ENCODE data around the gene ASS1.
A peak's percentile ranks its signal among the peaks of the same experiment; 100 is the strongest.

Gene ASS1

DNA sequence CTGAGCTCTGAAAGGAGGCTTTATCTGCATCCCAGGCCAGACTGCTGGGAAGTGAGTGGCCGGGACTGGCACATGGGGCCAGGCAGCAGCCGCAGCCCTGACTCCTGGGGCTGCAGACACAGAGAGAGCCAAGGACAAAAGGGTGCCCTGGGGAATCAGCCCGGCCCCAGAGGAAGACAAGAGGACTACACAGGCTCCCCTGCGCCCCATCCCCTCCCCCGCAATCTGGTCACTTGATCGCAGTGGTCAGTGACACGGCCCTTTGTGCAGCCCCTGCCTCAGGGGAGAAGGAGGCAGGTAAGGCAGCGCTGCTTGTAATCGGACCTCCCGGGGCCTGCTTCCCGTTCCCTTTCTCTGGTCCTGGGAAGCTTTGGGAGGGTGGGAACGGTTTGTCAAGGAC is 79.2 kb downstream of the ASS1 start:
- H3K4me3 ChIP-seq (ENCODE audit: control insufficient read depth, low read depth, low read length), result no peak overlapping the region
- no peak for DNase-seq (ENCODE audit: low read depth)
- TF ChIP-seq, protein P1, sequence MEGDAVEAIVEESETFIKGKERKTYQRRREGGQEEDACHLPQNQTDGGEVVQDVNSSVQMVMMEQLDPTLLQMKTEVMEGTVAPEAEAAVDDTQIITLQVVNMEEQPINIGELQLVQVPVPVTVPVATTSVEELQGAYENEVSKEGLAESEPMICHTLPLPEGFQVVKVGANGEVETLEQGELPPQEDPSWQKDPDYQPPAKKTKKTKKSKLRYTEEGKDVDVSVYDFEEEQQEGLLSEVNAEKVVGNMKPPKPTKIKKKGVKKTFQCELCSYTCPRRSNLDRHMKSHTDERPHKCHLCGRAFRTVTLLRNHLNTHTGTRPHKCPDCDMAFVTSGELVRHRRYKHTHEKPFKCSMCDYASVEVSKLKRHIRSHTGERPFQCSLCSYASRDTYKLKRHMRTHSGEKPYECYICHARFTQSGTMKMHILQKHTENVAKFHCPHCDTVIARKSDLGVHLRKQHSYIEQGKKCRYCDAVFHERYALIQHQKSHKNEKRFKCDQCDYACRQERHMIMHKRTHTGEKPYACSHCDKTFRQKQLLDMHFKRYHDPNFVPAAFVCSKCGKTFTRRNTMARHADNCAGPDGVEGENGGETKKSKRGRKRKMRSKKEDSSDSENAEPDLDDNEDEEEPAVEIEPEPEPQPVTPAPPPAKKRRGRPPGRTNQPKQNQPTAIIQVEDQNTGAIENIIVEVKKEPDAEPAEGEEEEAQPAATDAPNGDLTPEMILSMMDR (conservative IDR thresholded peaks at IDR 0.05; ENCODE audit: control insufficient read depth, insufficient read depth, low read depth, low read length), result no peak

DNA sequence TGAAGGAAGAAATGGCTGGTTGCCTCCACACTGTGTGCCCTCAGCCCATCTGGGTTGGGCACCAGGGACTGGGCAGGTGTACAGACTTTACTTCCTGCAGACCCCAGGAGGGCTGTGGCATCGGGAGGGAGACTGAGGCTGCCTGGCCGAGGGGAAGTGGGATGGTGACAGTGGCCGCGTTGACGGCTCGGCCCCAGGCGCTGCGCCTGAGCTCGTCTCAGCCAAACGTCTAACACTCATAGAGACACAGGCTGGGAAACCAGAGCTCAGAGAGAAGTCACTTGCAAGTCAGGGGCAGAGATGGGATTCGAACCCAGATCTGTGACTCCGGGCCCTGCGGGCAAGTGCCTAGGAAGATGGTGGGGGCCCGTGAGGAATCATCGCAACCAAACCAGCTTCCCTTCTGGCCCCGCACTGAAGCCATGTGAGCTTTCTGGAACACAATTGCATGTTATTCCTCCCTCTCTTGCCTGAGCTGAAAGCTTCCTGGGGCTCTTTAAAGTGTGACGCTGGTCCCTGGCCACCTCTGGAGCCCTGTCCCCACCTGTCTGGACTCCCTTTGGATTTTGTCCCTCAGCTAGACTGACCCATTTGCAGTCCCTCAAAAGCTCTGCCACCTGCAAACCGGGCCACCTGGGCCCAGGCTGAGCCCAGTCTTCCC is 81.6 kb downstream of the ASS1 start:
- DNase-seq (ENCODE audit: low read depth), result no peak
- no peak overlapping the region for H3K4me3 ChIP-seq (ENCODE audit: control insufficient read depth, low read depth, low read length)
- TF ChIP-seq, protein P1 (conservative IDR thresholded peaks at IDR 0.05; ENCODE audit: control insufficient read depth, insufficient read depth, low read depth, low read length), result no peak

DNA sequence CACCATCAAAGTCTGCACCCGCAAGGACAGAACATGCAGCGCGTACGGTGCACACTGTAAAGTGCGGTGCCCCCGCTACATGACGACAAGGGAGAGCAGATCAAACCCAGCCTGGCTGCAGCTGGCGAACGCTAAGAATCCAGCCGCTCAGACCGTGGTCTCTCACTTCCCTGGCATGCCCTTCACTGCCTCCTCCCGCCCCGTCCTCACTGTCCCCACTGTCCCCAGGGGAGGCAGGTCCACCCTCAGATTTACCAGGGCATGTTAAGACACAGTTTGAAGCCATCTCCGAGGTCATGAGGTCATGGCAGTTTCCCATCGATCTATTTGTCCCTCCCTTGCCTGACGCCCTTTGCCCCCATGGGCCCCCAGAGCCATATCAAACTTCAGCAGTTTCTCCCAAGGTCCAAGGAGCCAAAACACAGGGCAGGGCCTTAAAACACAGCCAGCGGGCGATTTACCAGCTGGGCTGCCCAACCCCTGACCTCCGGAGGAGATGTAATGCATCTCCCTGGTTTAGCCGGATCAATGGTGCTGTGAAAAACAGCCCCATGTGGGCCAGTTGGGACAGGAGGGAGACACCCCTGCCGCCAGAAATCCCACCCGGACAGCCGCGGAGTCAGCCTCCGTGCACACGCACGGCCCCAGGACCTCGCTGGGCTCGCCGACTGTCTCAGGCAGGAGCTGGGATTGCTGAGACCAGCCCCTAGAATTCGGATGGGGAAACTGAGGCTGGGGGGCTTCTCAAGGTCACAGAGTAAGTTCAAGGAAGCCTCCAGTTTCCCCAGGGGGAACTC is 82.3 kb downstream of the ASS1 start:
- no peak overlapping the region for H3K4me3 ChIP-seq (ENCODE audit: control insufficient read depth, low read depth, low read length)
- no peak for DNase-seq (ENCODE audit: low read depth)
- TF ChIP-seq, protein P1 (conservative IDR thresholded peaks at IDR 0.05; ENCODE audit: control insufficient read depth, insufficient read depth, low read depth, low read length), result no peak

DNA sequence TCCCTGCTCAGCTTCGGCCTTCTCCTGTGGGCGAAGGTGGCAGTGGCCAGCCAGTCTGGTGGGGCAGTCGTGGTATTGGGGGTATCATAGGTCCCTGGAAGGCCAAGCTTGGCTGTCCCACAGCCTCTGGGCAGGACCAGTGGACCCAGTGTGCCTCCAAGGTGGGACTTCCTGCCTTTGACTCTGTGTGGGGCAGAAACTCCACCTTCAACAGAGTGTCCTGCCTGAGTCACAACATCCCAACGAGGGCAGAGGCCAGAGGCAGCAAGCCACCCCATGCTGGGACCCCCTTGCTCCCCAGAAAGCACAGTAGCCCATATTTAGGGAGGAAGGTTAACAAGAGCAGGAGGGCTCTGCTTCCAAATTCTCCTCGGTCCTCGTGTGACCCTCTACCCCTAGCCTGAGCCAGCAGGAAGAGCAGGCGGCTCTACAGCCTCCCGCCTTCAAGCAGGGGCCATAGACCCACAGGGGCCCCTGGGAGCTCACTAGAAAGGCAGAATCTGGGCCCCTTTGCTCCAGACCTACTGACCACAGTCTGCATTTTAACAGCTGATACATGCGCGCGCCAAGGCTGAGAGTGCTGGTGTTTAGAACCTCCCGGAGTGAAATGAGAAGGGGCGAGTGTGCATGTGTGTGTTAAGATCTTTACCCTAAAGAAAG is 83.0 kb downstream of the ASS1 start:
- TF ChIP-seq, protein P1 (conservative IDR thresholded peaks at IDR 0.05; ENCODE audit: control insufficient read depth, insufficient read depth, low read depth, low read length), result no peak
- DNase-seq (ENCODE audit: low read depth), result no peak
- no peak overlapping the region for H3K4me3 ChIP-seq (ENCODE audit: control insufficient read depth, low read depth, low read length)

DNA sequence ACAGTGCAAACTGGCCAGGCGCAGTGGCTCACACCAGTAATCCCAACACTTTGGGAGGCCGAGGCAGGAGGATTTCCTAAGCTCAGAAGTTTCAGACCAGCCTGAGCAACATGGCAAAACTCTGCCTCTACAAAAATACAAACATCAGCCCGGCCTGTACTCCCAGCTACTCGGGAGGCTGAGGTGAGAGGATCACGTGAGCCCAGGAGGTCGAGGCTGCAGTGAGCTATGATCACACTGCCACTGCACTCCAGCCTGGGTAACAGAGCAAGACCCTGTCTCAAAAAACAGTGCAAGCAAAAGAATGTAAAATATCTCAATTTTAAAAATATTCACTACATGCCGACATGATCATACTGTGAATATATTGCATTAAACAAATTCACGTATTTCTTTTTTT is 83.9 kb downstream of the ASS1 start:
- TF ChIP-seq, protein P1 (conservative IDR thresholded peaks at IDR 0.05; ENCODE audit: control insufficient read depth, insufficient read depth, low read depth, low read length), result no peak
- no peak for DNase-seq (ENCODE audit: low read depth)
- H3K4me3 ChIP-seq (ENCODE audit: control insufficient read depth, low read depth, low read length), result no peak overlapping the region

DNA sequence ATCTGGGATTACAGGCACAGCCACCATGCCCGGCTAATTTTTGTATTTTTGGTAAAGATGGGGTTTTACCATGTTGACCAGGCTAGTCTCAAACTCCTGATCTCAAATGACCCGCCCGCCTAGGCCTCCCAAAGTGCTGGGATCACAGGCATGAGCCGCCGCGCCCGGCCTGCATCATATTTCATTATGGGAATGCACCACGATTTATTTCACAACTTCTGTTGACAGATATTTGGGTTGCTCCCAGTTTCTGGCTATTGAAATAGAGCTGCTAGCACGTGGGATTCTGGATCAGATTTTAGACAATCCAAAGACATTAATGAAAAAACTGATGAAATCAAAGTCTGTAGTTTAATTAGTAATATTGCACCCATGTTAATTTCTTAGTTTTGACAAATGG is 86.2 kb downstream of the ASS1 start:
- DNase-seq (ENCODE audit: low read depth), result peak; percentile 71
- no peak overlapping the region for H3K4me3 ChIP-seq (ENCODE audit: control insufficient read depth, low read depth, low read length)
- TF ChIP-seq, protein P1 (conservative IDR thresholded peaks at IDR 0.05; ENCODE audit: control insufficient read depth, insufficient read depth, low read depth, low read length), result no peak
